Measurements from ENCODE around the gene NMRAL1.

DNA sequence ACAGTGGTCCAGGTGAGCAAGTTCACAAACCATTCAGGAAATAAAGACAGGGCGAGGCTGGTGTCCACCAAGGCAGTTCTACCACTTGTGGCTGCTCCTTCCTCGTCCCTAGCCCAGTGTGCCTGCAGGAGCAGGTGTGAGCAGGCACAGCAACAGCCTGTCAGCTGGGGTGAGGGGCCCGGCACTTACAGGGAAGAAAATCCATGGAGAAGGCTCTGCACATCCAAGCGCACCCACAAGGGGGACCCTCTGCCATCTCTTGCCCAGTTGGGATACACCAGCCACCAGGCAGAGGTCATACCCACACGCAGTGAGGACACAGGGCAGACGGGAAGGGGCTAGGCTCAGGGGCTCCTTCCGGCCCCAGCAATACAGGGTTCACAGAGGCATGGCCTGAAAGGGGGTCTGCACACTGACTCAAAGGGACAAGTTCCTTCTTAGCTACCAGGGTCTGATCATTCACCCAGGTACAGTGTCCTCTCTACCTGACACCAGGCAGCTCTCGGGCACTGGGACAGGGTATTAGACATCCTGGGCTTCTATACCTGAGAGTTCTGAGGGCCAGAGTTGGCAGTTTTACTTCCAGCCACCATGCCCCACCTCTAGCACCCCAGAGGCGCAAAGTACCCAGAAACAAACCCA, 37.1 kb upstream of the NMRAL1 start:
- TF ChIP-seq TARDBP (IDR thresholded peaks at IDR 0.05): no peak
- TF ChIP-seq ELF4 (IDR thresholded peaks at IDR 0.05): no peak
- TF ChIP-seq BHLHE40 (IDR thresholded peaks at IDR 0.05; ENCODE audit: borderline replicate concordance): no peak

All from HEK293T (cell line).